SJCRH30 (cell line): ENCODE results near the gene GOSR2. TPM values are rescaled to one million over a fixed set of nuclear protein-coding genes. Genes with fewer than 3 reads are reported as not detected.
A peak's percentile ranks its signal among the peaks of the same experiment; 100 is the strongest.

Source experiments
- DNase-seq, 2 experiments: peaks; one replicate each; pipeline ENCODE4 v3.0.0-alpha.2; 2015 to 2020
- H3K27ac ChIP-seq: fragments of 250-450 bp; sonication (Bioruptor Pico); 2 replicates; pipeline ENCODE4 v1.5.1; 2020; ENCODE audit warnings: mild to moderate bottlenecking, moderate library complexity
- H3K27me3 ChIP-seq: fragments of 250-450 bp; sonication (Bioruptor Pico); 2 replicates; pipeline ENCODE4 v1.5.1; 2020; ENCODE audit warnings: mild to moderate bottlenecking, moderate library complexity
- H3K36me3 ChIP-seq: fragments of 250-450 bp; sonication (Bioruptor Pico); 2 replicates; pipeline ENCODE4 v1.5.1; 2020; ENCODE audit warnings: mild to moderate bottlenecking, moderate library complexity
- H3K4me1 ChIP-seq: fragments of 250-450 bp; sonication (Bioruptor Pico); 2 replicates; pipeline ENCODE4 v1.5.1; 2020; ENCODE audit warnings: mild to moderate bottlenecking, moderate library complexity
- H3K4me3 ChIP-seq: fragments of 250-450 bp; sonication (Bioruptor Pico); 2 replicates; pipeline ENCODE4 v1.5.1; 2020; ENCODE audit warnings: mild to moderate bottlenecking, moderate library complexity
- H3K9me3 ChIP-seq: fragments of 250-450 bp; sonication (Bioruptor Pico); replicated peaks from 2 replicates; pipeline ENCODE4 v1.5.1; 2020; ENCODE audit warnings: mild to moderate bottlenecking, moderate library complexity
- total RNA-seq: library from RNA; depleted of rRNA; stranded (reverse); fragments of >200 nt; shearing (Covaris generic); gene quantifications from 2 replicates; pipeline ENCODE4 v1.2.3, GENCODE V29; 2014

The GOSR2 gene
- total RNA-seq, 1 experiment from 2014 or later = 48.9 TPM

GRCh38 chr17:46935658-46936266, 12.8 kb downstream of the GOSR2 start:
- H3K27ac ChIP-seq = no peak overlapping the region
- H3K4me3 ChIP-seq = no peak overlapping the region
- peaks cover 65% of the 10 kb centered on the region for H3K36me3 ChIP-seq
- H3K4me1 ChIP-seq = no peaks in the 10 kb centered on the region
- H3K9me3 ChIP-seq = no peaks in the 10 kb centered on the region
- no peaks in the 10 kb centered on the region for H3K27me3 ChIP-seq
- no peak for DNase-seq

GRCh38 chr17:46940692-46941404, 17.9 kb downstream of the GOSR2 start:
- H3K4me1 ChIP-seq = peaks cover 32% of the 10 kb centered on the region
- H3K4me3 ChIP-seq = no peak overlapping the region
- H3K36me3 ChIP-seq = peaks cover 21% of the 10 kb centered on the region
- peak; percentile 77 to 87 for DNase-seq
- no peak overlapping the region for H3K27ac ChIP-seq
- H3K27me3 ChIP-seq = no peaks in the 10 kb centered on the region
- no peaks in the 10 kb centered on the region for H3K9me3 ChIP-seq

GRCh38 chr17:46942441-46943217, 19.7 kb downstream of the GOSR2 start:
- peak overlapping the region; percentile 85 for H3K27ac ChIP-seq
- no peaks in the 10 kb centered on the region for H3K27me3 ChIP-seq
- H3K36me3 ChIP-seq = peaks cover 17% of the 10 kb centered on the region
- no peak overlapping the region for H3K4me3 ChIP-seq
- H3K9me3 ChIP-seq = no peaks in the 10 kb centered on the region
- H3K4me1 ChIP-seq = peaks cover 34% of the 10 kb centered on the region
- peak; percentile 82 to 94 for DNase-seq

- no peaks in the 10 kb centered on the region for H3K9me3 ChIP-seq
- peak overlapping the region; percentile 85 for H3K27ac ChIP-seq
- H3K4me1 ChIP-seq = peaks cover 34% of the 10 kb centered on the region
- no peak for DNase-seq
- H3K4me3 ChIP-seq = no peak overlapping the region
- H3K36me3 ChIP-seq = peaks cover 16% of the 10 kb centered on the region
- H3K27me3 ChIP-seq = no peaks in the 10 kb centered on the region
Observed at GRCh38 chr17:46943218-46943500, 20.2 kb downstream of the GOSR2 start.

GRCh38 chr17:46943501-46944393, 20.8 kb downstream of the GOSR2 start:
- H3K27ac ChIP-seq = peak overlapping the region; percentile 85

GRCh38 chr17:46944931-46945330, 22.0 kb downstream of the GOSR2 start:
- H3K36me3 ChIP-seq = peaks cover 7% of the 10 kb centered on the region
- DNase-seq = peak; percentile 50 to 61
- no peaks in the 10 kb centered on the region for H3K9me3 ChIP-seq
- no peaks in the 10 kb centered on the region for H3K27me3 ChIP-seq
- peak overlapping the region; percentile 85 for H3K27ac ChIP-seq
- H3K4me3 ChIP-seq = peak overlapping the region; percentile 36; the same call in 1 of the 2 replicates
- peaks cover 45% of the 10 kb centered on the region for H3K4me1 ChIP-seq

More at GRCh38 chr17:46943501-46944393, 20.8 kb downstream of the GOSR2 start:
- Histone ChIP-seq H3K27me3 (no peaks in the 10 kb centered on the region), H3K4me3 (peak overlapping the region; percentile 36), H3K9me3 (no peaks in the 10 kb centered on the region), H3K4me1 (peaks cover 34% of the 10 kb centered on the region), H3K36me3 (peaks cover 16% of the 10 kb centered on the region)
- DNase-seq = peak; percentile 86 to 89

- Histone ChIP-seq H3K36me3 (no peaks in the 10 kb centered on the region), H3K27me3 (no peaks in the 10 kb centered on the region), H3K4me3 (no peak overlapping the region), H3K4me1 (peaks cover 68% of the 10 kb centered on the region), H3K27ac (no peak overlapping the region), H3K9me3 (no peaks in the 10 kb centered on the region)
- DNase-seq = no peak
Observed at GRCh38 chr17:46947216-46947615, 24.3 kb downstream of the GOSR2 start.

DNA sequence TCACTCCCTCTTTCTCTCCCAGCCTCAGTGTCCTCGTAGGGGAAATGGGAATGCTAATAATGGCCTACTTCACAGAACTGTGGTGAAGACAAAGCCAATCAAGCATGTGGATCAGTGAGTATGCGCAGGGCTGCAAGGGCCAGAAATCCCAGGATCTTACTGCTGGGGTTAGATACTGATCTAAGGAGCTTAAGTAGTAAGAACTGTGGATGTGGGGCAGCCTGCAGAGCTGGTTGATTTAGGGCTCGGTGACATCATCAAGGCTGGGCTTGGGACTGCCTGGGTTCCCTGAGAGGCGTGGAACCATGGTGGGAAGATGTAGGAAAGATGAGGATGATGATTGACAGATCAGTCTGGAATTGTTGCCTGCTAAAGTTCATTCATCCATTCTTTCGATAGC, 25.6 kb downstream of the GOSR2 start:
- Histone ChIP-seq H3K4me1 (peaks cover 58% of the 10 kb centered on the region), H3K9me3 (no peaks in the 10 kb centered on the region), H3K27me3 (no peaks in the 10 kb centered on the region), H3K36me3 (no peaks in the 10 kb centered on the region), H3K27ac (no peak overlapping the region), H3K4me3 (no peak overlapping the region)
- no peak for DNase-seq

DNA sequence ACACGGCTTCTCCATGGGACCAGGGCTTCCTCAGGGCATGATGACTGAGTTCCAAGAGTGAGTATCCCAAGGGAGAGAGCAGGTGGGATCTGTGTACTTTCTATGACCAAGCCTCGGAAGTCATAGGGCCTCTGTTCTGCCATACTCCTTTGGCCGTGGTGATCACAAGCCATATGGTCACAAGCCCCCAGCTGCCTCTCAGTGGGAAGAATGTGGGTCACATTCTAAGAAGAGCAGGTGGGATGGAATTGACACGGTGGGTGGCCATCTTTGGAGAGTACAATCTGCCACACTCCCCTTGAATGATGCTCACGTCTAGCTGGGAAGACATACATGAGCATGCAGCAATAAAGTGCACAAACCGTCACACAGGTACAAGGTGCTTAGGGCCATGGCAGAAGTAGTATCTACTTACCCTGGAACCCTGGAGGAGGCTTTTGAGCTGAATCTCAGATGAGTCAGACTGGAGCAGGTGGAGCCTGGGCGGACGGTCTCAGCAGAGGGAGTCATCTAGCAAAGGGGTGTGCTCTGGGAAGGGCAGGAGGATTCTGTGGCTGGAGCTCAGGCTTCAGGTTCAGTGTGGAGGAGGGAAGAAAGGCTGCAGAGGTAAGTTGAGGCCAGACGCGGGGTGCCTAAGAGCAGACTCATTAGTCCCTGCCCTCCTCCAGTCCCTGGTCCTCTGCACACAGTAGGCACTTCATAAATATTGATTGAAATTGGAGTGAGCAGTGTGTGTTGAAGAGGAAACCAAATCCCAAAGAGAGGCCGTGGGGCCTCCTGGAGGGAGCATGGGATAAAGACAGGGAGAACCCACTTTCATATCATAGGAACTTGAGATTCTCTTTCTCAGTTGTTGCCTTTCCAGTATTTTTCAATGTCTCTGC, 26.6 kb downstream of the GOSR2 start:
- H3K4me3 ChIP-seq = no peak overlapping the region
- no peaks in the 10 kb centered on the region for H3K36me3 ChIP-seq
- H3K4me1 ChIP-seq = peaks cover 49% of the 10 kb centered on the region
- no peaks in the 10 kb centered on the region for H3K27me3 ChIP-seq
- H3K27ac ChIP-seq = peak overlapping the region; percentile 10; the same call in 1 of the 2 replicates
- no peaks in the 10 kb centered on the region for H3K9me3 ChIP-seq
- peak; percentile 68 to 73 for DNase-seq

DNA sequence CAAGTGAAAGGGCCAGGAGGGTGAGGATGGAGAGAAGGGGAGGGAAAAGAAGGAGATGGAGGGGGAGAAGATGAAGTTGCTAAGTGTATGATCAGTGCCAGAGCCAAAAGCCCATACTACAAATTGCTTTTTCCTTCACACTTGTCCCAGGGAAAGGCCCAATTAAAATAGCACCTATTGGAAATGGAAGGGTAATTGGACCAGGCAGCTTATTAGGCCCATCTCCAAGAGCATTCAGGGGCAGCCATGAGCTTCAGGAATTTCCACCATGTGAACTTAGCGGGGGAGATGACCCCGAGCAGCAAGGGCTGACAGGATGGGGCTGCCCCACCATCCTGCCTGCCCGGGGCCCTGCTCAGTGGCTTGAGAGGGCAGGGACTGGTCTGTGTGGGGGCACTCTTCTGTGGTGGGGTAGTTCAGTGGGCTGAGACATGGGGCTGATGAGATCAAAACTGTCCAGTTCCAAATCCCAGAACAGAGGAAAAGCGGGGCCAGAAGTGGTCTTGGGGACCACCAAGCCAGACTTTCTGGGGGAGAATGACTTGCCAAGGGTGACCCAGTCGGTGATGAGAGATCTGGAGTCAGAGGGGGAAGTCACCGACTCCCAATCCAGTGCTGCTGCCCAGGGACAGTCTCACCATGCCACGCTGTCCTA, 27.5 kb downstream of the GOSR2 start:
- no peaks in the 10 kb centered on the region for H3K27me3 ChIP-seq
- no peaks in the 10 kb centered on the region for H3K36me3 ChIP-seq
- peak overlapping the region; percentile 10; the same call in 1 of the 2 replicates for H3K27ac ChIP-seq
- H3K9me3 ChIP-seq = no peaks in the 10 kb centered on the region
- no peak overlapping the region for H3K4me3 ChIP-seq
- DNase-seq = no peak
- peaks cover 40% of the 10 kb centered on the region for H3K4me1 ChIP-seq

GRCh38 chr17:46950997-46951621, 28.1 kb downstream of the GOSR2 start:
- no peaks in the 10 kb centered on the region for H3K36me3 ChIP-seq
- DNase-seq = peak; percentile 84 to 90

GRCh38 chr17:46951706-46952105, 28.7 kb downstream of the GOSR2 start:
- Histone ChIP-seq H3K27me3 (no peaks in the 10 kb centered on the region), H3K9me3 (no peaks in the 10 kb centered on the region), H3K36me3 (no peaks in the 10 kb centered on the region), H3K4me3 (no peak overlapping the region), H3K27ac (peak overlapping the region; percentile 40), H3K4me1 (peaks cover 34% of the 10 kb centered on the region)
- no peak for DNase-seq

More at GRCh38 chr17:46950997-46951621, 28.1 kb downstream of the GOSR2 start:
- peak overlapping the region; percentile 40 for H3K27ac ChIP-seq
- H3K9me3 ChIP-seq = no peaks in the 10 kb centered on the region
- no peak overlapping the region for H3K4me3 ChIP-seq
- peaks cover 34% of the 10 kb centered on the region for H3K4me1 ChIP-seq
- no peaks in the 10 kb centered on the region for H3K27me3 ChIP-seq

- H3K4me3 ChIP-seq = no peak overlapping the region
- H3K36me3 ChIP-seq = no peaks in the 10 kb centered on the region
- DNase-seq = no peak
- H3K27ac ChIP-seq = no peak overlapping the region
- H3K9me3 ChIP-seq = no peaks in the 10 kb centered on the region
- peaks cover 34% of the 10 kb centered on the region for H3K4me1 ChIP-seq
- no peaks in the 10 kb centered on the region for H3K27me3 ChIP-seq
Observed at GRCh38 chr17:46952115-46952514, 29.2 kb downstream of the GOSR2 start.
